Skeletal muscle tissue (tissue), 4 donors: Measurements from ENCODE around the gene PIWIL1. TPM values are rescaled to one million over a fixed set of nuclear protein-coding genes. Genes with fewer than 3 reads are reported as not detected.

Experiments used
- H3K27ac ChIP-seq: one replicate; pipeline ENCODE4 v1.7.0; 2013; ENCODE audit warnings: mild to moderate bottlenecking, low read depth, low read length, inconsistent platforms
- H3K27me3 ChIP-seq, 3 donors: one replicate each; pipeline ENCODE4 v1.7.0; 2013; ENCODE audit warnings: low read length in 3 of 3; ENCODE audit not compliant: control insufficient read depth in 3 of 3, insufficient read depth in 3 of 3
- H3K36me3 ChIP-seq, 3 donors: one replicate each; pipeline ENCODE4 v1.7.0; 2013; ENCODE audit warnings: low read length in 3 of 3; ENCODE audit not compliant: control insufficient read depth in 3 of 3, insufficient read depth in 3 of 3
- H3K4me1 ChIP-seq, 3 donors: one replicate each; pipeline ENCODE4 v1.7.0; 2013; ENCODE audit warnings: low read length in 3 of 3, mild to moderate bottlenecking in 3 of 3; ENCODE audit not compliant: control insufficient read depth in 3 of 3, insufficient read depth in 3 of 3
- H3K4me3 ChIP-seq, 3 donors: one replicate each; pipeline ENCODE4 v1.7.0; 2013; ENCODE audit warnings: low read length in 3 of 3
- H3K9ac ChIP-seq, 3 donors: one replicate each; pipeline ENCODE4 v1.7.0; 2013; ENCODE audit warnings: low read length in 3 of 3, mild to moderate bottlenecking in 3 of 3, moderate library complexity in 2 of 3, low read depth in 1 of 3
- H3K9me3 ChIP-seq, 3 donors: one replicate each; pipeline ENCODE4 v1.7.0; 2013; ENCODE audit warnings: low read length in 3 of 3; ENCODE audit not compliant: control insufficient read depth in 3 of 3
- total RNA-seq: library from RNA; depleted of rRNA; stranded (reverse); fragments of >200 nt; gene quantifications from one replicate; pipeline ENCODE4 v1.2.3, GENCODE V29; 2014
- donor health status: Osteomylitis.

PIWIL1 gene
- total RNA-seq, 1 donor from 2014 or later = not detected

- Histone ChIP-seq H3K9ac (no peak overlapping the region), H3K27me3 (peaks cover 3 to 16% (median 8%) of the 10 kb centered on the region in 3 donors), H3K4me3 (no peak overlapping the region), H3K27ac (no peak overlapping the region), H3K36me3 (no peaks in the 10 kb centered on the region), H3K9me3 (no peaks in the 10 kb centered on the region), H3K4me1 (no peaks in the 10 kb centered on the region)
These were observed 80.6 kb downstream of the PIWIL1 start for GRCh38 chr12:130418251-130418650.

- Histone ChIP-seq H3K27me3 (peaks cover 3 to 12% (median 8%) of the 10 kb centered on the region in 3 donors), H3K36me3 (no peaks in the 10 kb centered on the region), H3K4me1 (no peaks in the 10 kb centered on the region)
These were observed 81.4 kb downstream of the PIWIL1 start for GRCh38 chr12:130419116-130419515.

GRCh38 chr12:130420071-130420470 is 82.4 kb downstream of the PIWIL1 start:
- H3K9ac ChIP-seq = no peak overlapping the region
- peaks cover 3 to 8% (median 7%) of the 10 kb centered on the region in 3 donors for H3K27me3 ChIP-seq
- H3K4me3 ChIP-seq = no peak overlapping the region
- H3K27ac ChIP-seq = no peak overlapping the region
- H3K9me3 ChIP-seq = no peaks in the 10 kb centered on the region
- no peaks in the 10 kb centered on the region for H3K4me1 ChIP-seq
- H3K36me3 ChIP-seq = no peaks in the 10 kb centered on the region

More at GRCh38 chr12:130419116-130419515, 81.4 kb downstream of the PIWIL1 start:
- H3K9me3 ChIP-seq = no peaks in the 10 kb centered on the region
- no peak overlapping the region for H3K27ac ChIP-seq
- H3K4me3 ChIP-seq = no peak overlapping the region
- H3K9ac ChIP-seq = no peak overlapping the region

- Histone ChIP-seq H3K4me3 (no peak overlapping the region), H3K9me3 (no peaks in the 10 kb centered on the region), H3K27ac (no peak overlapping the region), H3K36me3 (no peaks in the 10 kb centered on the region), H3K4me1 (no peaks in the 10 kb centered on the region), H3K27me3 (peaks cover 3 to 8% (median 7%) of the 10 kb centered on the region in 3 donors), H3K9ac (no peak overlapping the region)
These were observed 84.2 kb downstream of the PIWIL1 start for GRCh38 chr12:130421896-130422295.

Other genes with a start within 250 kb of the PIWIL1 start
- 5.7 TPM for gene FZD10, start 175.4 kb upstream of the PIWIL1 start, total RNA-seq